ENCODE data around the gene LRRN2. TPM values are rescaled to one million over a fixed set of nuclear protein-coding genes. Genes with fewer than 3 reads are reported as not detected.
"Not testable (repeated sequence)": the region's sequence is repeated elsewhere in the genome, so short reads cannot be mapped to it uniquely, and the experiment has no call there.

The LRRN2 gene
- total RNA-seq, 1 experiment from 2014 or later = 5.0 TPM

GRCh38 chr1:204728456-204728855 lies 42.9 kb upstream of the LRRN2 start:
- Histone ChIP-seq H3K9me2 (replicated peaks; ENCODE audit: low read length) (no peaks in the 10 kb centered on the region), H3K9ac (ENCODE audit: low read length) (no peak overlapping the region), H3K4me3 (ENCODE audit: low read length) (no peak overlapping the region), H3K79me2 (ENCODE audit: low read length) (no peaks in the 10 kb centered on the region), H3K9me3 (ENCODE audit: low read length) (no peaks in the 10 kb centered on the region), H3K36me3 (ENCODE audit: low read depth, low read length) (no peaks in the 10 kb centered on the region), H3K4me1 (ENCODE audit: insufficient read depth, low read length) (peaks cover 47% of the 10 kb centered on the region), H3F3A (ENCODE audit: low read length, unreplicated experiment) (no peaks in the 10 kb centered on the region), H3K27ac (ENCODE audit: low read length) (peak overlapping the region; percentile 56), H2AFZ (ENCODE audit: low read length) (0 out of 2 replicates have a peak overlapping the region, but pooled peaks have one; percentile 1), H3K4me2 (ENCODE audit: low read length) (peak overlapping the region; percentile 40), H4K20me1 (ENCODE audit: low read length) (no peaks in the 10 kb centered on the region), H3K27me3 (ENCODE audit: low read length) (no peaks in the 10 kb centered on the region)
- CTCF ChIA-PET = interaction anchor here (0.5 kb wide), 1 partner anchor 335 kb away, joined by 3 read pairs; no protein-coding TSS in a partner anchor
- intact Hi-C loops (cut with micrococcal nuclease) = no loop called here
- peak; percentile 86 for DNase-seq
- peak; percentile 33 for ATAC-seq
- POLR2A ChIA-PET (ENCODE audit: unreplicated experiment) = no interaction called here
- BruUV-seq (replicated peaks) = no TSS peak
- TF ChIP-seq CTCF (conservative IDR thresholded peaks at IDR 0.05; ENCODE audit: low read depth, low read length) (no peak), EZH2phosphoT487 (IDR thresholded peaks at IDR 0.05; ENCODE audit: borderline replicate concordance, low read length) (no peak), EZH2 (IDR thresholded peaks at IDR 0.05; ENCODE audit: low read length, unreplicated experiment) (no peak)

- ATAC-seq (no peak), DNase-seq (no peak)
- H3K79me2 ChIP-seq (ENCODE audit: low read length) = no peaks in the 10 kb centered on the region
- no peaks in the 10 kb centered on the region for H3K9me3 ChIP-seq (ENCODE audit: low read length)
- POLR2A ChIA-PET (ENCODE audit: unreplicated experiment) = no interaction called here
- CTCF ChIA-PET = interaction anchor here (0.5 kb wide), 1 partner anchor 335 kb away, joined by 3 read pairs; no protein-coding TSS in a partner anchor
- H3K4me3 ChIP-seq (ENCODE audit: low read length) = no peak overlapping the region
- H3K9me2 ChIP-seq (replicated peaks; ENCODE audit: low read length) = no peaks in the 10 kb centered on the region
- peaks cover 52% of the 10 kb centered on the region for H3K4me1 ChIP-seq (ENCODE audit: insufficient read depth, low read length)
- H3K9ac ChIP-seq (ENCODE audit: low read length) = no peak overlapping the region
- H4K20me1 ChIP-seq (ENCODE audit: low read length) = no peaks in the 10 kb centered on the region
- no peaks in the 10 kb centered on the region for H3K36me3 ChIP-seq (ENCODE audit: low read depth, low read length)
- BruUV-seq (replicated peaks) = no TSS peak
- H3K4me2 ChIP-seq (ENCODE audit: low read length) = peak overlapping the region; percentile 40
- no peaks in the 10 kb centered on the region for H3F3A ChIP-seq (ENCODE audit: low read length, unreplicated experiment)
- H3K27me3 ChIP-seq (ENCODE audit: low read length) = no peaks in the 10 kb centered on the region
- intact Hi-C loops (cut with micrococcal nuclease) = no loop called here
- TF ChIP-seq CTCF (conservative IDR thresholded peaks at IDR 0.05; ENCODE audit: low read depth, low read length) (no peak), EZH2 (IDR thresholded peaks at IDR 0.05; ENCODE audit: low read length, unreplicated experiment) (no peak), EZH2phosphoT487 (IDR thresholded peaks at IDR 0.05; ENCODE audit: borderline replicate concordance, low read length) (no peak)
- H3K27ac ChIP-seq (ENCODE audit: low read length) = peak overlapping the region; percentile 56
- 0 out of 2 replicates have a peak overlapping the region, but pooled peaks have one; percentile 1 for H2AFZ ChIP-seq (ENCODE audit: low read length)
Measured at GRCh38 chr1:204728045-204728444, 42.5 kb upstream of the LRRN2 start.

GRCh38 chr1:204727438-204727837 lies 41.9 kb upstream of the LRRN2 start:
- H3K9me3 ChIP-seq (ENCODE audit: low read length); H3K9me2 ChIP-seq (replicated peaks; ENCODE audit: low read length); DNase-seq; H3K36me3 ChIP-seq (ENCODE audit: low read depth, low read length); H4K20me1 ChIP-seq (ENCODE audit: low read length); H3K27ac ChIP-seq (ENCODE audit: low read length); H3K79me2 ChIP-seq (ENCODE audit: low read length); H3K27me3 ChIP-seq (ENCODE audit: low read length); H3F3A ChIP-seq (ENCODE audit: low read length, unreplicated experiment); ATAC-seq; POLR2A ChIA-PET (ENCODE audit: unreplicated experiment); H3K9ac ChIP-seq (ENCODE audit: low read length); intact Hi-C loops (cut with micrococcal nuclease); H2AFZ ChIP-seq (ENCODE audit: low read length); H3K4me2 ChIP-seq (ENCODE audit: low read length); BruUV-seq (replicated peaks); CTCF ChIA-PET; H3K4me3 ChIP-seq (ENCODE audit: low read length): not testable (repeated sequence)
- peaks cover 52% of the 10 kb centered on the region for H3K4me1 ChIP-seq (ENCODE audit: insufficient read depth, low read length)
